HG03280 (cell line): ENCODE results near the gene KRTAP4-8.
"Not testable (repeated sequence)": the region's sequence is repeated elsewhere in the genome, so short reads cannot be mapped to it uniquely, and the experiment has no call there.

Experiments used
- ATAC-seq: cut with Tn5 transposase; IDR thresholded peaks from one replicate; pipeline ENCODE4 v1.9.1; 2021; ENCODE audit warnings: mild to moderate bottlenecking, moderate library complexity; ENCODE audit not compliant: unreplicated experiment

KRTAP4-8 gene

DNA sequence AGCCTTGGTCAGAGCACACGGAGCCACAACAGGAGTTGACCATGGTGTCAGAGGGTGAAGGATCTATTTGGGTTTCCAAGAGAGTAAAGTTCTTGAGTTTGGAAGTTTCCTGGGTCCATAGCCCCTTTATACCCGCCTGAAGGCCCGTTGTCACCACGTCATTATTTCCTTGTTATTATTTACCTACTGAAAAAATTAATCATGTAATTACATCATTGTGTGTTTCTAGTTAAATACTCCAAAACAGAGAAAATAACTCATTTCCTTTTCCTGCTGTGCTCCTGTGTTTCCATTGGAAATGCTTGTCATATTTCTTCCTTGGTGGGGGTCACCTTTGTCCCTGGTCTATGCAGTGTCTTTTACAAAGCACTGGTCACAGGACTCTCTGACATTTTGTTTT lies at the start of gene KRTAP4-8:
TSS of gene KRTAP4-8 (minus strand) at position 101 of the 400 bp plus-strand sequence. CDS start at position 43, 58 bp downstream.
- ATAC-seq, result no peak

DNA sequence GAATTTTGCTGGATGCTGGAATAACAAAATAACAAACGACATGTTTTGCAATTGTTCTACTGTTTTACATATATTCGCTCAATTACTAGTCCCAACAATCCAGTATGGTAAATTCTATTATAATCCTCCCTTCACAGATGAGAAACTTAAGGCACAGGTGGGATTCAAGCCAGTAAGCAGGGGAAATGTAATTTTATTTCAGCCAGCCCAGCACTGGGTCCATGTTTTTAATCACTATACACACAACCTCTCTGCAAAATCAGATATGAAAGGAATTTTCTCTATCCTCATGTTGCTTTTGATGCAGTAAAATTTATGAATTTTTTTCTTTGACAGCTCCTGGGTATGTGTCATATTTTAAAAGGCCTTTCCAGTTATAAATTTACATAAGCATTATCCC lies 47.3 kb upstream of the KRTAP4-8 start:
- no peak for ATAC-seq

- ATAC-seq, result no peak
Measured at GRCh38 chr17:41144846-41145245, 46.9 kb upstream of the KRTAP4-8 start.

DNA sequence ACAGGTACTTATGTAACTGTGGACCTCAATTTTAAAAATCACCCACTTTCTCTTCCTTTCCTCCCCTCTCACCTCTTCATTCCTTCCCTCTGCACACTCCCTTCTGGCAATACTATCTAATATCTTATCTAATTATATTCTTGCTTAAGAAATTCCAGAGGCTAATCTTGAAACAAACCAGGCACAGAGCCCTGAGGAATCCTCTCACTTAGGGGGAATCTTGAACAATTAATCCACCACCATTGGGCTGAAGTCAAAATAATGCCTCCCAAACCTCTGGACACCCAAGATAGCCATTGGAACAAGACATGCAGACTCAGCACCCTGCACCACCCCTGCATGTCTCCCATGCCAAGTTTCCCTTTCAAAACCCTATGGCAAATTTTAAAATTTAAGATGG lies 43.4 kb upstream of the KRTAP4-8 start:
- ATAC-seq, result no peak

DNA sequence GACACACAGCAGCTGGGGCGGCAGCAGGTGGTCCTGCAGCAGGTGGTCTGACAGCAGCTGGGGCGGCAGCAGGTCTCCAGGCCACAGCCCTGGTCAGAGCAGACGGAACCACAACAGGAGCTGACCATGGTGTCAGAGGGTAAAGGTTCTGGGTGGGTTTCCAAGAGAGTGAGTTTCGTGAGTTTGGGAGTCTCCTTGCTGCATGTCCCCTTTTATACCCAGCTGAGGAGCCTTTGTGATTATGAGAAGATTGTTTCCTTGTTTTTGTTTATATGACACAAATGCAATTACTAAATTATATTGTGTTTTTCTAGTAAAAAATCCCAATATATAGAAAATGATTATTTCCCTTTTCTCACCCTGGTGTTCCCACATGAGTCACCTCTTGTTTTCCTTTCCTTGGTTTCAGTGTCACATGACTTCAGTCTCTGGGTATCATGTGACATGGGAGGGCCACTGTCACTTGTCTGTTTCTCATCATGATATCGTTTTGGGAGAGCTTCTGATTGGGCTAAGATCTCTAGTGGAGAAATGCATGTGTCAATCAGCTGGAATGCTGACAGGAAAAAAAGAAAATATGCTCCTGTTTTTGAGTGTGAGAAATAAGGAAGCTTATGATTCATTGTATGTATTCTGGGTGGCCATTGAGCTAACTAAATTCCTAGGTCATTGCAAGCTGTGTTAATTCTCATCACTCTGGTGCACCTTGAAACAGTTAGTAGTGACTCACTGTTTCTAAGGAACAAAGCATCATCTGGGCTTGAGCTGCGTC lies 42.6 kb upstream of the KRTAP4-8 start, which contains the start of gene KRTAP4-6:
TSS of gene KRTAP4-6 (minus strand) at position 185 of the 772 bp plus-strand sequence. CDS start at position 128, 57 bp downstream.
- no peak for ATAC-seq

GRCh38 chr17:41139865-41140264 lies 41.9 kb upstream of the KRTAP4-8 start:
- not testable (repeated sequence) for ATAC-seq

GRCh38 chr17:41133880-41134735 lies 36.2 kb upstream of the KRTAP4-8 start:
- ATAC-seq, result no peak

- ATAC-seq, result no peak
Measured at GRCh38 chr17:41131979-41132378, 34.0 kb upstream of the KRTAP4-8 start.

- ATAC-seq, result no peak
Measured at GRCh38 chr17:41127371-41127770, 29.4 kb upstream of the KRTAP4-8 start.

GRCh38 chr17:41126412-41126811 lies 28.5 kb upstream of the KRTAP4-8 start:
- no peak for ATAC-seq

DNA sequence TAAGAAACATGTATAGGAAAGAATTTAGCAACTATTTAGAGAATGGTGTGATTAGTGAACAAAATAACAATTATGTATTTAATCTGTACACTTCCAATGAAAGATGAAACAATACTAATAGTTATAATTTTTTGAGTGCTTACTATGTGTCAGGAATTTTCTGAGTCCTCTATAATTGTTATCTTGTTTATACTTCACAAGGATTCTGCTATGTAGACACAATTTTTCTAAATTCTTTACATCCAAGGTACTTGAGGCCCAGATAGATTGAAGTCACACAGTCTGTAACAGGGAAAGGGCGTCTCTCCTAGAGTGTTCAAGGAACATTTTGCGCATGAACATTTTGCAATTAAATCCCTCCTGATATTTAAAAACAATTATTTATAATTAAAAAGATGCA lies 27.1 kb upstream of the KRTAP4-8 start:
- ATAC-seq, result no peak

- ATAC-seq, result not testable (repeated sequence)
Measured at GRCh38 chr17:41123991-41124371, 26.0 kb upstream of the KRTAP4-8 start, which contains the start of gene KRTAP4-12. TSS of gene KRTAP4-12 (minus strand) at chr17:41124182. CDS start at chr17:41124122, 60 bp downstream.

DNA sequence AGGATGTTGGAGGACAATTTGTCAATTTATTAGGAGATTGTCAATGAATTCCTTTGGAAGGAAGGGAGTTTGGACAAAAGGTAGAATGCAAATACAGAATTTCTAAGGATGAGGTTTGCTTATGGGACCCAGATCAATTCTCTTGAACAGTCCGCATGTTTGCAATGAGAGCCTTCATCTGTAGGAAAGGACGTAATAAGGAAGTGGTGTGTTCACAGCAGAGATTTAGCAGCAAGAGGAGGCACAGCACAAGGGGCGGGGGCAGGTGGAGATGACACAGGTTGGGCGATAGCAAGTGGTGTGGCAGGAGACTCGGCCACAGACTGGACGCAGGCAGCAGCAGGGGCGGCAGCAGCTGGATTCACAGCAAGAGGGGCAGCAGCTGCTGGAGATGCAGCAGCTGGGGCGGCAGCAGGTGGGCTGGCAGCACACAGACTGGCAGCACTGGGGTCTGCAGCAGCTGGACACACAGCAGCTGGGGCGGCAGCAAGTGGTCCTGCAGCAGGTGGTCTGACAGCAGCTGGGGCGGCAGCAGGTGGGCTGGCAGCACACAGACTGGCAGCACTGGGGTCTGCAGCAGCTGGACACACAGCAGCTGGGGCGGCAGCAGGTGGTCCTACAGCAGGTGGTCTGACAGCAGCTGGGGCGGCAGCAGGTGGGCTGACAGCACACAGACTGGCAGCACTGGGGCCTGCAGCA lies 25.5 kb upstream of the KRTAP4-8 start:
- not testable (repeated sequence) for ATAC-seq

DNA sequence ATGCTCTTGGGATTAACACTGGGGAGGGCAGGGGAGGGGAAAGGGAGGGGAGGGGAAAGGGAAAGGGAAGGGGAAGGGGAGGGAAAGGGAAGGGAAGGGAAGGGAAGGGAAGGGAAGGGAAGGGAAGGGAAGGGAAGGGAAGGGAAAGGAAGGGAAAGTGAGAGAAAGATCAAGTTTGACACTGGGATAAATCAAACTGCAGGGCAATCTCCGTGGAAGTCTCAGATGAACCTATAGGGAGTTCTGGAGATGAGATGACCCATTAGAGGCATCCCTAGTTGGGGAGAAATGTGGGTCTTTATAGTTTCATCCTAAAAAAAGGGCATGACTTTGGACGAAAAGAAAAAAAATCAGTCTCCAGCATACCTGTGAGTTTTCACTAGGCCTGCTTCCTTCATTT lies 23.8 kb upstream of the KRTAP4-8 start:
- no peak for ATAC-seq

- not testable (repeated sequence) for ATAC-seq
Measured at GRCh38 chr17:41119696-41120690, 22.1 kb upstream of the KRTAP4-8 start.

DNA sequence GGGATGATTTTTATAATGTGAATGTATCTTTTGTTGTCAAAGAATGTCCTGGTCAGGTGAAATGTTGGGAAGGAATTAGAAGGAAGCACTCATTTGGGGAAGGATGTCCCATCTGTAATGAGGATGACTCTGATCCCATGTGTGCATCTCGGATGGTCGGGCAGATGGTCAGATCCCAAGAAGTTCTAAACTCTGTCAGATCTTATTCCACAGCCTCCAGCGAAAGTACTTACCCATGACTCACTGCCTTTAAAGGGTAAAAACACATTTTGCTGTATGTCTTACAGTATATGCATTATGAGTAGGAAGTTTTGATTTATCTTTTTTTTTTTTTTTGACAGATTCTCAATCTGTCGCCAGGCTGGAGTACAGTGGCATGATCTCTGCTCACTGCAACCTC lies 20.8 kb upstream of the KRTAP4-8 start:
- ATAC-seq, result no peak

DNA sequence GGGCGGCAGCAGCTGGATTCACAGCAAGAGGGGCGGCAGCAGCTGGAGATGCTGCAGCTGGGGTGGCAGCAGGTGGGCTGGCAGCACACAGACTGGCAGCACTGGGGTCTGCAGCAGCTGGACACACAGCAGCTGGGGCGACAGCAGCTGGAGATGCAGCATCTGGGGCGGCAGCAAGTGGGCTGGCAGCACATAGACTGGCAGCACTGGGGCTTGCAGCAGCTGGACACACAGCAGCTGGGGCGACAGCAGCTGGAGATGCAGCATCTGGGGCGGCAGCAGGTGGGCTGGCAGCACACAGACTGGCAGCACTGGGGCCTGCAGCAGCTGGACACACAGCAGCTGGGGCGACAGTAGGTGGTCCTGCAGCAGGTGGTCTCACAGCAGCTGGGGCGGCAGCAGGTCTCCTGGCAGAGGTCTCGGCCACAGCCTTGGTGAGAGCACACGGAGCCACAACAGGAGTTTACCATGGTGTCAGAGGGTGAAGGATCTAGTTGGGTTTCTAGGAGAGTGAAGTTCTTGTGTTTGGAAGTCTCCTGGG lies 20.0 kb upstream of the KRTAP4-8 start, which contains the start of gene KRTAP4-11:
TSS of gene KRTAP4-11 (minus strand) at position 528 of the 541 bp plus-strand sequence. CDS start at position 470, 58 bp downstream.
- ATAC-seq, result not testable (repeated sequence)

GRCh38 chr17:41116297-41116696 lies 18.4 kb upstream of the KRTAP4-8 start:
- no peak for ATAC-seq

- ATAC-seq, result no peak
Measured at GRCh38 chr17:41111151-41111885, 13.4 kb upstream of the KRTAP4-8 start.
